HG02885 (cell line): ENCODE measurements around the gene CES3.

Experiments
- ATAC-seq: cut with Tn5 transposase; IDR thresholded peaks from one replicate; pipeline ENCODE4 v1.9.1; 2021; ENCODE audit warnings: mild to moderate bottlenecking; ENCODE audit not compliant: unreplicated experiment, poor library complexity

Gene CES3

GRCh38 chr16:67023689-67024088, 62.6 kb downstream of the CES3 start:
- ATAC-seq: no peak
